Esophagus muscularis mucosa (tissue), 4 donors: Measurements from ENCODE around the gene SPTBN1. TPM values are rescaled to one million over a fixed set of nuclear protein-coding genes. Genes with fewer than 3 reads are reported as not detected.

Source experiments
- DNase-seq: peaks from one replicate; pipeline ENCODE4 v3.0.0-alpha.2; 2017; ENCODE audit errors: extremely low spot score
- H3K27ac ChIP-seq, 4 donors: fragments of 200-600 bp; sonication (generic); replicated peaks in 1 of 4; 1 replicate in 3 of 4; 2 replicates in 1 of 4; pipeline ENCODE4 v1.5.1; 2016 to 2019; ENCODE audit warnings: mild to moderate bottlenecking in 1 of 4
- H3K27me3 ChIP-seq, 4 donors: fragments of 200-600 bp; sonication (generic); one replicate each; pipeline versions ENCODE4 v1.5.1 to v1.6.0; 2016 to 2019
- H3K36me3 ChIP-seq, 4 donors: fragments of 200-600 bp; sonication (generic); one replicate each; pipeline ENCODE4 v1.5.1; 2016 to 2019
- H3K4me1 ChIP-seq, 4 donors: fragments of 200-600 bp; sonication (generic); one replicate each; pipeline ENCODE4 v1.5.1; 2016 to 2019
- H3K4me3 ChIP-seq, 4 donors: fragments of 200-600 bp; sonication (generic); 1 replicate in 2 of 4; 2 replicates in 2 of 4; pipeline ENCODE4 v1.5.1; 2016 to 2019; ENCODE audit warnings: mild to moderate bottlenecking in 4 of 4, moderate library complexity in 1 of 4
- H3K9me3 ChIP-seq, 4 donors: fragments of 200-600 bp; sonication (generic); 1 replicate in 3 of 4; 2 replicates in 1 of 4; pipeline ENCODE4 v1.5.1; 2016 to 2019
- EP300 ChIP-seq: sonication (generic); formaldehyde crosslinking; IDR thresholded peaks from one replicate; pipeline ENCODE4 v1.6.1; 2017; ENCODE audit warnings: antibody characterized with exemption
- POLR2A ChIP-seq: fragments of 450-650 bp; IDR thresholded peaks from one replicate; pipeline ENCODE4 v1.6.1; 2017; ENCODE audit warnings: antibody characterized with exemption, moderate library complexity, mild to moderate bottlenecking, low read depth
- POLR2AphosphoS5 ChIP-seq, 2 donors: sonication (generic); formaldehyde crosslinking; IDR thresholded peaks; one replicate each; pipeline ENCODE4 v1.6.1; 2017; ENCODE audit warnings: antibody characterized with exemption in 2 of 2
- WGBS: methylation state at CpG from one replicate; pipeline ENCODE4 v1.1.5; 2018; 5-methylcytosine and 5-hydroxymethylcytosine counted together
- intact Hi-C: fragments of 100-400 bp; cut with DNase I; formaldehyde crosslinking; loops from one replicate; pipeline ENCODE4 v1.15.1; 2023
- total RNA-seq, 4 donors: library from RNA; depleted of rRNA; stranded (reverse); fragments of >200 nt; gene quantifications; one replicate each; pipeline versions ENCODE4 v1.1.0 to v1.2.1, GENCODE V29; 2016
- TF ChIP-seq, protein P1 (sequence below), 3 experiments: fragments of 200-600 bp in 2 of 3; fragments of 450-650 bp in 1 of 3; sonication (generic) in 2 of 3; IDR thresholded peaks; one replicate each; pipeline ENCODE4 v1.5.1; 2017 to 2019; ENCODE audit warnings: antibody characterized with exemption in 3 of 3, mild to moderate bottlenecking in 2 of 3, moderate library complexity in 1 of 3

SPTBN1 gene
- total RNA-seq, 4 donors from 2014 or later = 465 to 600 (median 547) TPM

GRCh38 chr2:54639609-54640008 lies 183.5 kb downstream of the SPTBN1 start:
- Histone ChIP-seq H3K4me3 (no peak overlapping the region), H3K36me3 (peaks cover 13 to 69% (median 52%) of the 10 kb centered on the region in 4 donors), H3K27me3 (no peaks in the 10 kb centered on the region), H3K9me3 (no peaks in the 10 kb centered on the region), H3K27ac (peak overlapping the region; percentile 14 to 56 (median 40)), H3K4me1 (peaks cover 68 to 81% (median 77%) of the 10 kb centered on the region in 4 donors)
- no peak for DNase-seq
- intact Hi-C loops = no loop called here
- 74% methylated on average over 4 of the region's 4 CpGs for WGBS
- no peak for TF ChIP-seq POLR2A
- TF ChIP-seq POLR2AphosphoS5 (IDR thresholded peaks at IDR 0.05) = no peak
- TF ChIP-seq, protein P1, sequence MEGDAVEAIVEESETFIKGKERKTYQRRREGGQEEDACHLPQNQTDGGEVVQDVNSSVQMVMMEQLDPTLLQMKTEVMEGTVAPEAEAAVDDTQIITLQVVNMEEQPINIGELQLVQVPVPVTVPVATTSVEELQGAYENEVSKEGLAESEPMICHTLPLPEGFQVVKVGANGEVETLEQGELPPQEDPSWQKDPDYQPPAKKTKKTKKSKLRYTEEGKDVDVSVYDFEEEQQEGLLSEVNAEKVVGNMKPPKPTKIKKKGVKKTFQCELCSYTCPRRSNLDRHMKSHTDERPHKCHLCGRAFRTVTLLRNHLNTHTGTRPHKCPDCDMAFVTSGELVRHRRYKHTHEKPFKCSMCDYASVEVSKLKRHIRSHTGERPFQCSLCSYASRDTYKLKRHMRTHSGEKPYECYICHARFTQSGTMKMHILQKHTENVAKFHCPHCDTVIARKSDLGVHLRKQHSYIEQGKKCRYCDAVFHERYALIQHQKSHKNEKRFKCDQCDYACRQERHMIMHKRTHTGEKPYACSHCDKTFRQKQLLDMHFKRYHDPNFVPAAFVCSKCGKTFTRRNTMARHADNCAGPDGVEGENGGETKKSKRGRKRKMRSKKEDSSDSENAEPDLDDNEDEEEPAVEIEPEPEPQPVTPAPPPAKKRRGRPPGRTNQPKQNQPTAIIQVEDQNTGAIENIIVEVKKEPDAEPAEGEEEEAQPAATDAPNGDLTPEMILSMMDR (IDR thresholded peaks at IDR 0.05) = no peak
- TF ChIP-seq EP300 = no peak

- peaks cover 27 to 83% (median 66%) of the 10 kb centered on the region in 4 donors for H3K36me3 ChIP-seq
- TF ChIP-seq EP300 (no peak), POLR2A (no peak), POLR2AphosphoS5 (IDR thresholded peaks at IDR 0.05) (no peak)
- TF ChIP-seq, protein P1 (IDR thresholded peaks at IDR 0.05) = no peak
- H3K9me3 ChIP-seq = no peaks in the 10 kb centered on the region
- WGBS = 84% methylated on average over 8 of the region's 8 CpGs
- intact Hi-C loops = no loop called here
- no peaks in the 10 kb centered on the region for H3K27me3 ChIP-seq
- H3K27ac ChIP-seq = peak overlapping the region in 3 of 4 donors; percentile 23 to 56 (median 45)
- DNase-seq = no peak
- peaks cover 54 to 74% (median 67%) of the 10 kb centered on the region in 4 donors for H3K4me1 ChIP-seq
- no peak overlapping the region for H3K4me3 ChIP-seq
Observed at GRCh38 chr2:54640834-54641540, 184.9 kb downstream of the SPTBN1 start.

DNA sequence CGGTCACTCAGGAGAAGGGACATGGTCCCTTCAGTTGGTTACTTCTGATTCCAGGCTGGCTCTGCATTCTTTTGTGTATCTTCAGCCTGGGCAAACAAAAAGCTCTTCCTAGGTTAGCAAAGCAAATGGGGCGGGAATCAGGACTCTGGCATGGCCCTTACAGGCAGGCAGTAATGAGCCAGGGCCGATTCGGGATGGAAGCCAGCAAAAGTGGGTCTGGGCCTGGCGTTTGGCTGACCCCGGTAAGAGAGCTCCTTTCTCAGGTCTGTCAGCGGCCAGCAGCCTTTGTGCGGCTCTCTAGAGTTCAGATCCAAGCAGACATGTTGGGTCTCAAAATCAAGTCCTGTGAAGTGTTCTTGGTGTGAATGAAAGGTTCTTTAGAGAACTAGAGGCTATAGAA lies 185.9 kb downstream of the SPTBN1 start:
- no peak for DNase-seq
- peak overlapping the region; percentile 4 to 56 (median 26) for H3K27ac ChIP-seq
- intact Hi-C loops = no loop called here

DNA sequence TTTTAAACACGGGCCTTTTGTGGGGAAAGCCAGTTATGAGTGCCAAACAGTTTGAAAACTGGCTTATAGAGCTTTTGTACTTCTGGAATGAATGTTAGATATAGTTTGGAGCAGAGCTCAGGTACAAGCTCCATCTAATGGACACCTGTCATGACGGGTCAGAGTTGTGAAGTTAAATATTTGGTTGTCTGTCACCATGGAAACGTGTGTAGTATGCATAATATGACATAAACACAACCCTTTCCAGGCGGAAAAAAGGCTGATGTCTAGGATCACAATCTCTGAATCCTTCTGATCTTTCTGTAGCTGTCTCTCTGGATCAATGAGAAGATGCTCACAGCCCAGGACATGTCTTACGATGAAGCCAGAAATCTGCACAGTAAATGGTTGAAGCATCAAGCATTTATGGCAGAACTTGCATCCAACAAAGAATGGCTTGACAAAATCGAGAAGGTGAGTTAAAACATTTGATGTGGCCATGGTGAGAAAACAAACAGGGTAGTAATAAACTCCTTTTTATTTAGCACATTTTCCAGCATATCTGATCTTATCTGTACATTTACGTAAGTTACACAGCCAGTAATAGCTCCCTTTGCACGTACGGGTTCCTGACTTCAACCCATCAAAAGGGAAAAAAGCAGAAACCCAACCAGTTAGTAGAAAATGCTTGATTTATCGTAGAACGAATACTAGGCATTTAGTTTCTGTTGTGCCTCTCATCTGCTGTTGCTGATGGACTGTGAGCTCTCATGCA lies 186.7 kb downstream of the SPTBN1 start:
- intact Hi-C loops = no loop called here
- DNase-seq = no peak
- Histone ChIP-seq H3K27me3 (no peaks in the 10 kb centered on the region), H3K4me3 (no peak overlapping the region), H3K36me3 (peaks cover 46 to 90% (median 78%) of the 10 kb centered on the region in 4 donors), H3K9me3 (no peaks in the 10 kb centered on the region), H3K4me1 (peaks cover 44 to 67% (median 56%) of the 10 kb centered on the region in 4 donors), H3K27ac (peak overlapping the region in 2 of 4 donors; percentile 4 to 56)
- WGBS = 77% methylated on average over 11 of the region's 11 CpGs
- no peak for TF ChIP-seq POLR2AphosphoS5 (IDR thresholded peaks at IDR 0.05)
- no peak for TF ChIP-seq EP300
- TF ChIP-seq, protein P1 (IDR thresholded peaks at IDR 0.05) = no peak

More for the DNA sequence above, 185.9 kb downstream of the SPTBN1 start:
- Histone ChIP-seq H3K9me3 (no peaks in the 10 kb centered on the region), H3K4me3 (no peak overlapping the region), H3K36me3 (peaks cover 37 to 88% (median 74%) of the 10 kb centered on the region in 4 donors), H3K27me3 (no peaks in the 10 kb centered on the region), H3K4me1 (peaks cover 50 to 74% (median 65%) of the 10 kb centered on the region in 4 donors)
- no peak for TF ChIP-seq POLR2A
- no peak for TF ChIP-seq EP300
- TF ChIP-seq, protein P1 (IDR thresholded peaks at IDR 0.05) = no peak
- TF ChIP-seq POLR2AphosphoS5 (IDR thresholded peaks at IDR 0.05) = no peak
- 94% methylated on average over 5 of the region's 8 CpGs for WGBS
